Measurements from ENCODE around the gene STAG3. TPM values are rescaled to one million over a fixed set of nuclear protein-coding genes. Genes with fewer than 3 reads are reported as not detected.

The STAG3 gene
- total RNA-seq, 4 donors from 2014 or later: 0.13 to 5.5 TPM; not detected in 2

GRCh38 chr7:100152404-100152803, 25.3 kb upstream of the STAG3 start:
- ATAC-seq (no peak), DNase-seq (no peak)
- intact Hi-C loops (cut with DNase I; ENCODE audit: low total_unique reads): no loop called here
- Histone ChIP-seq H3K4me1 (peaks cover 12 to 14% of the 10 kb centered on the region in 2 donors), H3K27me3 (no peaks in the 10 kb centered on the region), H3K4me3 (no peak overlapping the region), H3K9me3 (no peaks in the 10 kb centered on the region), H3K36me3 (peaks cover 0 to 40% of the 10 kb centered on the region in 2 donors), H3K27ac (no peak overlapping the region)
- in situ Hi-C loops (cut with MboI; ENCODE audit: low sequenced_read_pairs in 4 of 4): loop anchor here in 1 of 4 donors (25.0 kb wide), 1 partner anchor 185 kb away; no protein-coding TSS in a partner anchor
- TF ChIP-seq CTCF (IDR thresholded peaks at IDR 0.05 in 4 of 5, conservative IDR thresholded peaks at IDR 0.05 in 1 of 5): no peak
- TF ChIP-seq POLR2A (IDR thresholded peaks at IDR 0.05): no peak

- intact Hi-C loops (cut with DNase I; ENCODE audit: low total_unique reads) (no loop called here), in situ Hi-C loops (cut with MboI; ENCODE audit: low sequenced_read_pairs in 4 of 4) (loop anchor here in 1 of 4 donors (25.0 kb wide), 1 partner anchor 184 kb away; no protein-coding TSS in a partner anchor)
- peaks cover 0 to 40% of the 10 kb centered on the region in 2 donors for H3K36me3 ChIP-seq
- no peak overlapping the region for H3K27ac ChIP-seq
- H3K4me1 ChIP-seq: peaks cover 17 to 21% of the 10 kb centered on the region in 2 donors
- no peaks in the 10 kb centered on the region for H3K9me3 ChIP-seq
- DNase-seq (no peak), ATAC-seq (no peak)
- H3K4me3 ChIP-seq: no peak overlapping the region
- no peaks in the 10 kb centered on the region for H3K27me3 ChIP-seq
- TF ChIP-seq CTCF (IDR thresholded peaks at IDR 0.05 in 4 of 5, conservative IDR thresholded peaks at IDR 0.05 in 1 of 5): no peak
- TF ChIP-seq POLR2A (IDR thresholded peaks at IDR 0.05): no peak
These were observed 24.6 kb upstream of the STAG3 start for GRCh38 chr7:100152937-100153666.

- Histone ChIP-seq H3K36me3 (peaks cover 0 to 40% of the 10 kb centered on the region in 2 donors), H3K4me3 (no peak overlapping the region), H3K4me1 (peaks cover 17 to 25% of the 10 kb centered on the region in 2 donors), H3K27ac (no peak overlapping the region), H3K27me3 (no peaks in the 10 kb centered on the region), H3K9me3 (no peaks in the 10 kb centered on the region)
- ATAC-seq (no peak), DNase-seq (no peak)
- in situ Hi-C loops (cut with MboI; ENCODE audit: low sequenced_read_pairs in 4 of 4) (loop anchor here in 1 of 4 donors (25.0 kb wide), 1 partner anchor 183 kb away; no protein-coding TSS in a partner anchor), intact Hi-C loops (cut with DNase I; ENCODE audit: low total_unique reads) (no loop called here)
- TF ChIP-seq CTCF (IDR thresholded peaks at IDR 0.05 in 4 of 5, conservative IDR thresholded peaks at IDR 0.05 in 1 of 5): no peak
- no peak for TF ChIP-seq POLR2A (IDR thresholded peaks at IDR 0.05)
These were observed 23.8 kb upstream of the STAG3 start for GRCh38 chr7:100153708-100154535.

GRCh38 chr7:100154651-100155491, 22.8 kb upstream of the STAG3 start:
- peaks cover 10 to 21% of the 10 kb centered on the region in 2 donors for H3K4me1 ChIP-seq
- ATAC-seq: no peak
- no peak overlapping the region for H3K27ac ChIP-seq
- peaks cover 0 to 40% of the 10 kb centered on the region in 2 donors for H3K36me3 ChIP-seq
- intact Hi-C loops (cut with DNase I; ENCODE audit: low total_unique reads): no loop called here
- no peak for TF ChIP-seq CTCF (IDR thresholded peaks at IDR 0.05 in 4 of 5, conservative IDR thresholded peaks at IDR 0.05 in 1 of 5)
- no peak for TF ChIP-seq POLR2A (IDR thresholded peaks at IDR 0.05)
- no peaks in the 10 kb centered on the region for H3K9me3 ChIP-seq
- no peaks in the 10 kb centered on the region for H3K27me3 ChIP-seq
- DNase-seq: no peak
- in situ Hi-C loops (cut with MboI; ENCODE audit: low sequenced_read_pairs in 4 of 4): loop anchor here in 1 of 4 donors (25.0 kb wide), 1 partner anchor 182 kb away; no protein-coding TSS in a partner anchor
- no peak overlapping the region for H3K4me3 ChIP-seq

All from gastrocnemius medialis (tissue), 4 donors.